ENCODE results near the gene TMEM63C. TPM values are rescaled to one million over a fixed set of nuclear protein-coding genes. Genes with fewer than 3 reads are reported as not detected.

The TMEM63C gene
- total RNA-seq, 1 experiment from 2014 or later = 5.4 TPM

DNA sequence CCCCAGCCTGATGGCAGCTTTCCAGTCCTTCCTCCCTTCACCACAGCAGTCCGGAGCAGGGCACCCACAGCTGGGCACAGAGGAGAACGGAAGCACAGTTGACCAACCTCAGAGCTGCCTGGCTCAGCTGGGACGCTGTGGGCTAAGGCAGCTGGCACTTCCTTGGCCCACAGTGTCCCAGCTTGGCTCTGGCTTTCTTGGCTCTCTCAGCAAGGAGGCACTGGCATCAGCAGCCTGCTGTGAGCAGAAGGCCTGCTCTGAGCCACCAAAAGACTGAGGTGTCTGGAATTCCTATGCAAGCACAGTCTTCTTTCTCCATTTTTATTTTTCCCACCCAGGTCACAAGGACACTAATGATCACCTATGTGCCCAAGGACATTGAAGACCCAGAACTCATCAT is 56.8 kb downstream of the TMEM63C start:
- CTCF ChIA-PET = no interaction called here
- no peak overlapping the region for H3K9ac ChIP-seq (ENCODE audit: low read length)

DNA sequence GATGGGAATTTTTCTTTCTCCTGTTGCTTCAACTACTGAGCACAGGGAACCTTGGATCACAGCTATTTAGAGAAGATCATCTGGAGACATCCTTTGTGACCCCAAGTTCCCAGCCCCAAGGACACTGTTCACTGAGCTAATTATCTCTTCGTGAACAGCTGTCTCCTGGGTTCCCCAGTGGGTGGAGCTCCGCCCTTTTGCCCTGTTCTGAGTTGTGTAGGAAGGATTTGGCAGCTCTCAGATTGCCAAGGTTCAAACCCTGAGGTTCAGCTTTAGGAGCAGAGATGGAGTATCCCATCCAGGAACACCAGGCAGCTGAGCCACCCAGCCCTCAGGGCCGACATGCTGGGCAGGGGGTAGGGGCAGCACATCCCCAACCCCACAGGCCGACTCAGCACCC is 57.4 kb downstream of the TMEM63C start:
- no peaks in the 10 kb centered on the region for H3K36me3 ChIP-seq (ENCODE audit: low read depth, low read length)
- no peak overlapping the region for H3K27ac ChIP-seq (ENCODE audit: low read length)
- intact Hi-C loops (cut with micrococcal nuclease) = no loop called here
- H3K9ac ChIP-seq (ENCODE audit: low read length) = no peak overlapping the region
- H3K27me3 ChIP-seq (ENCODE audit: low read length) = no peaks in the 10 kb centered on the region
- TF ChIP-seq EZH2phosphoT487 (IDR thresholded peaks at IDR 0.05; ENCODE audit: borderline replicate concordance, low read length) (no peak), EZH2 (IDR thresholded peaks at IDR 0.05; ENCODE audit: low read length, unreplicated experiment) (no peak)
- TF ChIP-seq, protein P1, sequence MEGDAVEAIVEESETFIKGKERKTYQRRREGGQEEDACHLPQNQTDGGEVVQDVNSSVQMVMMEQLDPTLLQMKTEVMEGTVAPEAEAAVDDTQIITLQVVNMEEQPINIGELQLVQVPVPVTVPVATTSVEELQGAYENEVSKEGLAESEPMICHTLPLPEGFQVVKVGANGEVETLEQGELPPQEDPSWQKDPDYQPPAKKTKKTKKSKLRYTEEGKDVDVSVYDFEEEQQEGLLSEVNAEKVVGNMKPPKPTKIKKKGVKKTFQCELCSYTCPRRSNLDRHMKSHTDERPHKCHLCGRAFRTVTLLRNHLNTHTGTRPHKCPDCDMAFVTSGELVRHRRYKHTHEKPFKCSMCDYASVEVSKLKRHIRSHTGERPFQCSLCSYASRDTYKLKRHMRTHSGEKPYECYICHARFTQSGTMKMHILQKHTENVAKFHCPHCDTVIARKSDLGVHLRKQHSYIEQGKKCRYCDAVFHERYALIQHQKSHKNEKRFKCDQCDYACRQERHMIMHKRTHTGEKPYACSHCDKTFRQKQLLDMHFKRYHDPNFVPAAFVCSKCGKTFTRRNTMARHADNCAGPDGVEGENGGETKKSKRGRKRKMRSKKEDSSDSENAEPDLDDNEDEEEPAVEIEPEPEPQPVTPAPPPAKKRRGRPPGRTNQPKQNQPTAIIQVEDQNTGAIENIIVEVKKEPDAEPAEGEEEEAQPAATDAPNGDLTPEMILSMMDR (conservative IDR thresholded peaks at IDR 0.05; ENCODE audit: low read depth, low read length) = no peak
- no peaks in the 10 kb centered on the region for H3K9me2 ChIP-seq (replicated peaks; ENCODE audit: low read length)
- no peaks in the 10 kb centered on the region for H3K4me1 ChIP-seq (ENCODE audit: insufficient read depth, low read length)
- POLR2A ChIA-PET (ENCODE audit: unreplicated experiment) = no interaction called here
- no peak for DNase-seq
- H3K4me2 ChIP-seq (ENCODE audit: low read length) = no peak overlapping the region
- H3K9me3 ChIP-seq (ENCODE audit: low read length) = no peaks in the 10 kb centered on the region
- no peaks in the 10 kb centered on the region for H3K79me2 ChIP-seq (ENCODE audit: low read length)
- ATAC-seq = no peak
- H4K20me1 ChIP-seq (ENCODE audit: low read length) = no peaks in the 10 kb centered on the region
- no TSS peak for BruUV-seq (replicated peaks)
- no peak overlapping the region for H3K4me3 ChIP-seq (ENCODE audit: low read length)
- no peaks in the 10 kb centered on the region for H3F3A ChIP-seq (ENCODE audit: low read length, unreplicated experiment)
- CTCF ChIA-PET = no interaction called here
- H2AFZ ChIP-seq (ENCODE audit: low read length) = no peak overlapping the region

More for the DNA sequence above, 56.8 kb downstream of the TMEM63C start:
- Histone ChIP-seq H2AFZ (ENCODE audit: low read length) (no peak overlapping the region), H3K9me2 (replicated peaks; ENCODE audit: low read length) (no peaks in the 10 kb centered on the region), H3K27me3 (ENCODE audit: low read length) (no peaks in the 10 kb centered on the region), H3K4me1 (ENCODE audit: insufficient read depth, low read length) (no peaks in the 10 kb centered on the region), H3K4me2 (ENCODE audit: low read length) (no peak overlapping the region), H3K9me3 (ENCODE audit: low read length) (no peaks in the 10 kb centered on the region), H3K27ac (ENCODE audit: low read length) (no peak overlapping the region), H4K20me1 (ENCODE audit: low read length) (no peaks in the 10 kb centered on the region), H3K36me3 (ENCODE audit: low read depth, low read length) (no peaks in the 10 kb centered on the region), H3K4me3 (ENCODE audit: low read length) (no peak overlapping the region), H3F3A (ENCODE audit: low read length, unreplicated experiment) (no peaks in the 10 kb centered on the region), H3K79me2 (ENCODE audit: low read length) (no peaks in the 10 kb centered on the region)
- ATAC-seq = no peak
- POLR2A ChIA-PET (ENCODE audit: unreplicated experiment) = no interaction called here
- DNase-seq = no peak
- no TSS peak for BruUV-seq (replicated peaks)
- no peak for TF ChIP-seq EZH2 (IDR thresholded peaks at IDR 0.05; ENCODE audit: low read length, unreplicated experiment)
- intact Hi-C loops (cut with micrococcal nuclease) = no loop called here

DNA sequence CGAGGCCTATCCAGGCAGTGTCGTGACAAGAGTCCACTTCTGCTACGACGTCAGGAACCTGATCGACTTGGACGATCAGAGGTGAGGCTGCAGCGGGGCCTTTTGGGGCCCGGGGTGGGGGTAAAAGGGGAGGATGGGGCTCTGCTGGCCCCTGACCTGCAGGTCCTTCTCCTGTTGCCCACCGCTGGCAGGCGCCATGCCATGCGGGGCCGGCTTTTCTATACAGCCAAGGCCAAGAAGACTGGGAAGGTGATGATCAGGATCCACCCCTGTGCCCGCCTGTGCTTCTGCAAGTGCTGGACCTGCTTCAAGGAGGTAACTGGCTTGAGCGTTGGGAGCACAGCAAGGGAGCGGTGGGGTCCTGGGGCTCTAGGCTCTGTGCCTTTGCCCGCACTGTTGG is 57.8 kb downstream of the TMEM63C start:
- intact Hi-C loops (cut with micrococcal nuclease) = no loop called here
- TF ChIP-seq EZH2 (IDR thresholded peaks at IDR 0.05; ENCODE audit: low read length, unreplicated experiment) (no peak), EZH2phosphoT487 (IDR thresholded peaks at IDR 0.05; ENCODE audit: borderline replicate concordance, low read length) (no peak)
- TF ChIP-seq, protein P1 (conservative IDR thresholded peaks at IDR 0.05; ENCODE audit: low read depth, low read length) = no peak
- Histone ChIP-seq H3K27me3 (ENCODE audit: low read length) (no peaks in the 10 kb centered on the region), H4K20me1 (ENCODE audit: low read length) (no peaks in the 10 kb centered on the region), H3K9me2 (replicated peaks; ENCODE audit: low read length) (no peaks in the 10 kb centered on the region), H3F3A (ENCODE audit: low read length, unreplicated experiment) (no peaks in the 10 kb centered on the region), H3K4me3 (ENCODE audit: low read length) (no peak overlapping the region), H3K27ac (ENCODE audit: low read length) (no peak overlapping the region), H3K9ac (ENCODE audit: low read length) (no peak overlapping the region), H2AFZ (ENCODE audit: low read length) (no peak overlapping the region), H3K36me3 (ENCODE audit: low read depth, low read length) (no peaks in the 10 kb centered on the region), H3K79me2 (ENCODE audit: low read length) (no peaks in the 10 kb centered on the region), H3K4me1 (ENCODE audit: insufficient read depth, low read length) (no peaks in the 10 kb centered on the region), H3K4me2 (ENCODE audit: low read length) (no peak overlapping the region), H3K9me3 (ENCODE audit: low read length) (no peaks in the 10 kb centered on the region)
- ChIA-PET POLR2A (ENCODE audit: unreplicated experiment) (no interaction called here), CTCF (no interaction called here)
- BruUV-seq (replicated peaks) = no TSS peak
- DNase-seq (no peak), ATAC-seq (no peak)

Measured in PC-3 (cell line).